Epithelial cell of esophagus (primary cell): ENCODE data around the gene RUVBL2.
A peak's percentile ranks its signal among the peaks of the same experiment; 100 is the strongest.

Experiments
- DNase-seq: peaks from one replicate; pipeline ENCODE4 v3.0.0; 2010; ENCODE audit warnings: low read depth
- H3K4me3 ChIP-seq: 2 replicates; pipeline ENCODE4 v1.5.1; 2011; ENCODE audit warnings: mild to moderate bottlenecking, low read length, control low read depth
- TF ChIP-seq, protein P1 (sequence below): IDR thresholded peaks from 2 replicates; pipeline ENCODE4 v1.5.1; 2011; ENCODE audit warnings: low read depth, mild to moderate bottlenecking, low read length, control low read depth, inconsistent platforms; ENCODE audit not compliant: insufficient read depth; ENCODE audit errors: missing control alignments

RUVBL2 gene

DNA sequence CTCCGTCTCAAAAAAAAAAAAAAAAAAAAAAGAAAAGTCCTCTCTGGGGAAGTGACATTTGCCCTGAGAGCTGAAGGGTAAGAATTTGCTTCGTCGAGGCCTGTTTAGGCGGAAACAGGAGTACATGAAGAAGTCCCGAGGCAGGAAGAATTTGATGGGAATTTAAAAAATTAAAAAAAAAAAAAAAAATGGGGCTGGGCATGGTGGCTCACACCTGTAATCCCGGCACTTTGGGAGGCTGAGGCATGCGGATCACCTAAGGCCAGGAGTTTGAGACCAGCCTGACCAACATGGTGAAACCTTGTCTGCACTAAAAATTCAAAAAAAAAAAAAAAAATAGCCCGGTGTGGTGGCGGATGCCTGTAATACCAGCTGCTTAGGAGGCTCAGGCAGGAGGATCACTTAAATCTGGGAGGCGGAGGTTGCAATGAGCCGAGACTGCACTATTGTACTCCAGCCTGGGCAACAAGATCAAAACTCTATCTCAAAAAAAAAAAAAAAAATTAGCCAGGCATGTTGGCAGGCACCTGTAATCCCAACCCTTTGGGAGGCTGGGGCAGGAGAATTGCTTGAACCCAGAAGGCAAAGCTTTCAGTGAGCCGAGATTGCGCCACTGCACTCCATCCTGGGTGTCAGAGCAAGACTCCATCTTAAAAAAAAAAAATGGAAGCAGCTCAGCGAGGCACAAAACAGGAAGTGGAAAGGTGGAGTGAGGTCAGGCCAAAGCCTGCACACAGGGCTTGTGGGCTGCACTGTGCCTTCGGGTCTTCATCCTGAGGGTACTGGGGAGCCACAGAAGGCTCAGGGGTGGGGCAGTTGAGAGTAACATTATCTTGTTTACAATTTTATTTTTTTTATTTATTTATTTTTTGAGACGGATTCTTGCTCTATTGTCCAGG, 34.1 kb upstream of the RUVBL2 start:
- TF ChIP-seq, protein P1, sequence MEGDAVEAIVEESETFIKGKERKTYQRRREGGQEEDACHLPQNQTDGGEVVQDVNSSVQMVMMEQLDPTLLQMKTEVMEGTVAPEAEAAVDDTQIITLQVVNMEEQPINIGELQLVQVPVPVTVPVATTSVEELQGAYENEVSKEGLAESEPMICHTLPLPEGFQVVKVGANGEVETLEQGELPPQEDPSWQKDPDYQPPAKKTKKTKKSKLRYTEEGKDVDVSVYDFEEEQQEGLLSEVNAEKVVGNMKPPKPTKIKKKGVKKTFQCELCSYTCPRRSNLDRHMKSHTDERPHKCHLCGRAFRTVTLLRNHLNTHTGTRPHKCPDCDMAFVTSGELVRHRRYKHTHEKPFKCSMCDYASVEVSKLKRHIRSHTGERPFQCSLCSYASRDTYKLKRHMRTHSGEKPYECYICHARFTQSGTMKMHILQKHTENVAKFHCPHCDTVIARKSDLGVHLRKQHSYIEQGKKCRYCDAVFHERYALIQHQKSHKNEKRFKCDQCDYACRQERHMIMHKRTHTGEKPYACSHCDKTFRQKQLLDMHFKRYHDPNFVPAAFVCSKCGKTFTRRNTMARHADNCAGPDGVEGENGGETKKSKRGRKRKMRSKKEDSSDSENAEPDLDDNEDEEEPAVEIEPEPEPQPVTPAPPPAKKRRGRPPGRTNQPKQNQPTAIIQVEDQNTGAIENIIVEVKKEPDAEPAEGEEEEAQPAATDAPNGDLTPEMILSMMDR, result no peak
- DNase-seq, result no peak
- H3K4me3 ChIP-seq, result no peak overlapping the region

DNA sequence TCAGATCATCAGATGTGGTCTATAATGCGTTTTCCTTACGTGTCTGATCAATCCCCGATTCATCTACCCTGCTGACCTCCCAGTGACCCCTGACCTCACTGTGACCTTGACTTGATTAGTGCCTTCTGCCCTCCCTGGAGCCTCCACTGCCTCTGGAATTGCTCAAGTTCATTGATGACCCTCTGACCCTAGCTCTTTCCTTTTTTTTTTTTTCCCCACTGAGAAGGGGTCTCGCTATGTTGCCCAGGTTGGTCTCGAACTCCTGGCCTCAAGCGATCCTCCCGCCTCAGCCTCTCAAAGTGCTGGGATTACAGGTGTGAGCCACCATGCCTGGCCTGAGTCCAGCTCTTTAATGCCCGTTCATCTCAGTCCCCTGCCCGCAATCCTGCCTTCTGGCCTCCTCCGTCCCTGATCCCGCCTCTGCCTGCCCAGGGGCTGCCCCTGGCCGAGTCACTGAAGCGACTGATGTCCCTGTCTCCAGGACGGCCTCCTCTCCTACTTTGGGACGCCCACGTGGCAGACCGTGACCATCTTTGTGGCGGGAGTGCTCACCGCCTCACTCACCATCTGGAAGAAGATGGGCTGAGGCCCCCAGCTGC, 32.5 kb upstream of the RUVBL2 start:
- DNase-seq, result no peak

DNA sequence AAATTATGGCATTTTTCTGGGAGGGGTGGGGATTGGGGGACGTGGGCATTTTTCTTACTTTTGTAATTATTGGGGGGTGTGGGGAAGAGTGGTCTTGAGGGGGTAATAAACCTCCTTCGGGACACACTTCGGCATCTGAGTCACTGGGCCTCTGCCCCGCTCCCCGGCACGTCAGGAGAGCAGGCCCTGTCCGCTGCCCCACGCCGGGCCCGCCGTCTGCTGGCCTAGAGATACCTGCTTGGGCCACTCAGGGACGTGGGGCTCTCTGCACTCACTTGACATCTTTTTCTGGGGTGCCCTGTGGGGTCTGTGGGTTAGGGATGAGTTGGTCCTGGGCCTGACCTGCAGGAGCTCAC, 32.0 kb upstream of the RUVBL2 start:
- TF ChIP-seq, protein P1, result no peak
- DNase-seq, result no peak
- no peak overlapping the region for H3K4me3 ChIP-seq

More for the DNA sequence above, 32.5 kb upstream of the RUVBL2 start:
- TF ChIP-seq, protein P1, result no peak
- H3K4me3 ChIP-seq, result no peak overlapping the region

DNA sequence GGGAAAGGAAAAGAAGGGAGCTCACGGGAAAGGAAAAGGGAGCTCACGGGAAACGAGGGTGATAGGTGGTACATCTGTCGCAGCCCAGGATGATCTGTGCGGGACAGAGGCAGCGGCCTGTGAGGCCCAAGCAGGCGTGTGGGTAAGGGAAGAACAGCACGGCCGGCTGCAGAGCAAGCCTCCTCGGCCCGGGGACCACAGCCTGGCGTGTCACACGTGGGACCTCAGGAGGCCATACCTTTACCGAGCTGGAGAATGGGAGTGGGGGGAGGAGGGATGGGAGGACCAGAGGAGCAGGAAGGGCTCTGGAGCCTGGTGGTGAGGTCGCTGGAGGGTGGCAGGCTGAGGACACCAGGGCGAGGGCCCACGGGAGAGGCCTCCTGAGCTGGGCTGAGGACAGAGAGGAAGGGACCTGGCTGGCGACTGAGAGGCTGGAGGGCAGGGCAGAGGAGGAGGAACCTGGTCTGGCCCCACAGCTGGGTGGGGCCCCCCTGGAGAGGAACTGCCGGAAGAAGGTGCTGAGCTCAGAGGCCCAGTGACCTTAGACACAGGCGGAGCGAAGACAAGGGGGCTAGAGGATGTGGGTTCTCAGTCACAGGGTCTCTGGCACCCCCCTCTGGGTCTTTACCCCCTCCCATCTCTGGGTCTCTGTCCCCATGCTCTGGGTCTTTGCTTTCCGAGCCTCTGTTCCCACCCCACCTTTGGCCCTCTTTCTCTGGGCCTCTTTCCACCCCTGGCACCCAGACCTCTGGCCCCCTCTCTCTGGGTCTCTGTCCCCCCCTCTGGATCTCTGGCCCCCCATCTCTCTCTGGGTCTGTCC, 31.4 kb upstream of the RUVBL2 start:
- H3K4me3 ChIP-seq, result no peak overlapping the region
- TF ChIP-seq, protein P1, result no peak
- DNase-seq, result peak; percentile 11

DNA sequence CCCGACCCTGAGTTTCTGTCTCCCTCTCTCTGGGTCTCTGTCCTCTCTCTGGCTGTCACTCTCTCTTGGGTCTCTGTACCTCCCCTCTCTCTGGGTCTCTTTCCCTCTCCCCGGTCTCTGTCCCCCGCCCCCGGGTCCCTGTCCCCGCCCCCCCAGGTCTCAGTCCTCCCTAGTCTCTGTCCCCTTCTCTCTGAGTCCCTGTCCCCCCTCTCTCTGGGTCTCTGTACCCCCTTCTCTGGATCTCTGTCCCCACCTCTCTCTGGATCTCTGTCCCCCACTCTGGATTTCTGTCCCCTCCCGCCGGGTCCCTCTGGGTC, 30.9 kb upstream of the RUVBL2 start:
- no peak for DNase-seq
- TF ChIP-seq, protein P1, result no peak
- H3K4me3 ChIP-seq, result no peak overlapping the region

DNA sequence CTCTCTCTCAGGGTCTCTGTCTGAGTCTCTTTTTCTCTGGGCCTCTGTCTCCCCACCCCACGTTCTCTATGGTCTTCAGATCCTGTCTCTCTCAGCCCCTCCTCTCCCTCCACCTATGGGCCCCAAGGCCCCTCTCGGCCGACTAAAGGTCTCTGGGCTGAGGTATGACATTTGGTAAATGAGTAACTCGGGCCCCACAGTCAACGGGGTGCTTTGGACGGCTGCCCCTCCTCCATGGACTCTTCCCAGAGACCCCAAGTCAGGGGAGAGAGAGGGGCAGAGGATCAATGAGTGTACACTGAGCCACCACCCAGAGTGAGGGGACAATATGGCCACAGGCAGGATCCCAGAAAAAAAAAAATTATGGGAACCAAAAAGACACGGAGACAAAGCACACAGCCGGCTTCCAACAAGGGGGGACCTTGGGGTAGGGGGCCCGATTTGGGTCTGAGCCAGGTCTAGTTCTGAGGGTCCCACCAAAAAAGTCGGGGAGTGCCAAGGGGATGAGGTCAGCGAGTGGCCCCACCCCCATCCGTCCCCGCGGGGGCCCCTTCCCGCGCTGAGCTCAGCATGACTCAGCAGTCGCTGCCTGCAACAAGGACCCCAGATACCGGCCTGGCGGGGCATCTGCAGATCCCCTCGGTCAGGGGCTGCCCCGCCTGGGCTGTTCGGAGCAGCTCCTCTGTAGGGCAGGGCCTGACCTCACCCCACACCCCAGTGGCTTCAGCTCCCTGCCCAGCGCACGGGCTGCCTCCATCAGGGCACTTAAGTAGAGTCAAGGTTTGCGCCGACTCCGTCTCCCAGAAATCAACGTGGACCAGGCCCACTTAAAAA, 30.1 kb upstream of the RUVBL2 start:
- peak overlapping the region; percentile 18 for H3K4me3 ChIP-seq
- peak; percentile 68 for DNase-seq
- TF ChIP-seq, protein P1, result no peak
